CD4-positive, CD25-positive, alpha-beta regulatory T cell (primary cell): ENCODE measurements around the gene FSHR. TPM values are rescaled to one million over a fixed set of nuclear protein-coding genes. Genes with fewer than 3 reads are reported as not detected.

ENCODE experiments used
- ATAC-seq, 2 donors: fragments of 150-1000 bp; cut with Tn5 transposase; one replicate each; pipeline ENCODE4 v1.10.0; 2021; ENCODE audit warnings: low read depth in 2 of 2, moderate number of reproducible peaks in 2 of 2, moderate library complexity in 1 of 2
- DNase-seq, 3 donors: peaks; one replicate each; pipeline versions ENCODE4 v3.0.0 to v3.0.0-alpha.2; 2012 to 2022; ENCODE audit warnings: mixed read lengths in 1 of 3
- H3K27ac ChIP-seq: one replicate; pipeline ENCODE4 v1.7.0; 2013; ENCODE audit warnings: mild to moderate bottlenecking, low read length; ENCODE audit not compliant: insufficient read depth, poor library complexity, severe bottlenecking
- H3K27me3 ChIP-seq: one replicate; pipeline ENCODE4 v1.7.0; 2013; ENCODE audit warnings: low read length; ENCODE audit not compliant: control insufficient read depth, insufficient read depth
- H3K36me3 ChIP-seq: one replicate; pipeline ENCODE4 v1.7.0; 2013; ENCODE audit warnings: mild to moderate bottlenecking, low read length, moderate library complexity; ENCODE audit not compliant: control insufficient read depth, insufficient read depth
- H3K4me1 ChIP-seq: 2 replicates; pipeline ENCODE4 v1.7.0; 2013; ENCODE audit warnings: mild to moderate bottlenecking, low read length; ENCODE audit not compliant: insufficient read depth, control insufficient read depth, poor library complexity, severe bottlenecking
- H3K4me3 ChIP-seq: one replicate; pipeline ENCODE4 v1.7.0; 2013; ENCODE audit warnings: low read depth, mild to moderate bottlenecking, low read length, moderate library complexity
- H3K9me3 ChIP-seq, 2 experiments: 1 replicate in 1 of 2; 2 replicates in 1 of 2; pipeline ENCODE4 v1.7.0; 2013; ENCODE audit warnings: low read length in 2 of 2, mild to moderate bottlenecking in 1 of 2, moderate library complexity in 1 of 2; ENCODE audit not compliant: control insufficient read depth in 2 of 2
- H3K27ac Mint-ChIP-seq, 3 donors: one replicate each; pipeline ENCODE4 v1.8.0; 2020 to 2022; ENCODE audit warnings: mild to moderate bottlenecking in 3 of 3, mixed read lengths in 3 of 3, moderate library complexity in 2 of 3
- H3K27me3 Mint-ChIP-seq: one replicate; pipeline ENCODE4 v1.8.0; 2022; ENCODE audit warnings: mild to moderate bottlenecking, mixed read lengths
- H3K36me3 Mint-ChIP-seq: one replicate; pipeline ENCODE4 v1.8.0; 2020; ENCODE audit warnings: mixed read lengths
- H3K4me1 Mint-ChIP-seq, 4 donors: one replicate each; pipeline ENCODE4 v1.8.0; 2020 to 2022; ENCODE audit warnings: mixed read lengths in 4 of 4, mild to moderate bottlenecking in 1 of 4
- H3K4me3 Mint-ChIP-seq, 4 donors: one replicate each; pipeline ENCODE4 v1.8.0; 2020 to 2022; ENCODE audit warnings: mild to moderate bottlenecking in 4 of 4, mixed read lengths in 4 of 4, moderate library complexity in 3 of 4
- H3K9me3 Mint-ChIP-seq, 7 donors: one replicate each; pipeline ENCODE4 v1.8.0; 2020 to 2022; ENCODE audit warnings: mixed read lengths in 7 of 7, mild to moderate bottlenecking in 3 of 7, moderate library complexity in 2 of 7
- polyA plus RNA-seq, 4 donors: library from polyadenylated mRNA; unstranded; fragments of 300-500 nt; fragmentation: Illumina TruSeq; gene quantifications; one replicate each; pipeline ENCODE4 v1.2.3, GENCODE V29; 2021
- total RNA-seq: library from RNA; stranded (reverse); gene quantifications from one replicate; pipeline ENCODE4 v1.2.3, GENCODE V29; 2022

The FSHR gene
- total and polyA plus RNA-seq, 5 donors from 2014 or later = not detected

DNA sequence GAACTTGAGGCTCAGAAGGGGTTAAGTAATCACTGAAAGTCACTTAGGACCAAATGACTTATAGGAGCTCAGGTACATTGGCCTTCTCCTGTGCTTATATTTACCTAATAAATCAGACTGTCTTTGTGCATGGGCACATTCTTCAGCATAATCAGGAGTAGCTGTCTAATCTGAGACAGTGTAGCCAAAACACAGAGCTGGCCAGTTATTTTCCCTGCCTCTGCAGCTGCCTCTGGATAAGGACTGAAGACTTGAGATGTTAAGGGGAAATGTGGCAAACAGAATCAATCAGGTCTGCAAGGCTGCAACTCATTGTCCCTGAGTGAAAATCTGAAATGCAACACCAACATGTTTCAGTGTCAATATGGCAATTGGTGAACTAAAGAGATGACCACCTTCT lies 1.5 kb downstream of the FSHR start:
- Mint-ChIP-seq H3K27me3 (no peaks in the 10 kb centered on the region), H3K9me3 (peaks cover 0 to 11% (median 4%) of the 10 kb centered on the region in 7 donors)
- no peak for ATAC-seq

GRCh38 chr2:49146401-49146800 lies 7.9 kb downstream of the FSHR start:
- Histone ChIP-seq H3K36me3 (no peaks in the 10 kb centered on the region), H3K27ac (no peak overlapping the region), H3K27me3 (no peaks in the 10 kb centered on the region), H3K4me3 (no peak overlapping the region), H3K4me1 (no peaks in the 10 kb centered on the region), H3K9me3 (no peaks in the 10 kb centered on the region)
- no peaks in the 10 kb centered on the region for H3K4me1 Mint-ChIP-seq
- DNase-seq (no peak), ATAC-seq (no peak)
- no peak overlapping the region for H3K27ac Mint-ChIP-seq
- no peak overlapping the region for H3K4me3 Mint-ChIP-seq
- no peaks in the 10 kb centered on the region for H3K36me3 Mint-ChIP-seq
- peaks cover 0 to 5% (median 3%) of the 10 kb centered on the region in 7 donors for H3K9me3 Mint-ChIP-seq
- H3K27me3 Mint-ChIP-seq = no peaks in the 10 kb centered on the region

More for the DNA sequence above, 1.5 kb downstream of the FSHR start:
- no peak for DNase-seq
- Mint-ChIP-seq H3K27ac (no peak overlapping the region), H3K4me1 (no peaks in the 10 kb centered on the region), H3K36me3 (no peaks in the 10 kb centered on the region), H3K4me3 (no peak overlapping the region)
- H3K4me1 ChIP-seq = no peaks in the 10 kb centered on the region
- no peak overlapping the region for H3K4me3 ChIP-seq
- H3K36me3 ChIP-seq = no peaks in the 10 kb centered on the region
- H3K27me3 ChIP-seq = no peaks in the 10 kb centered on the region
- H3K9me3 ChIP-seq = no peaks in the 10 kb centered on the region
- no peak overlapping the region for H3K27ac ChIP-seq

- H3K4me1 Mint-ChIP-seq = no peaks in the 10 kb centered on the region
- H3K4me3 ChIP-seq = no peak overlapping the region
- no peaks in the 10 kb centered on the region for H3K4me1 ChIP-seq
- no peaks in the 10 kb centered on the region for H3K27me3 Mint-ChIP-seq
- no peak overlapping the region for H3K27ac Mint-ChIP-seq
- peaks cover 0 to 19% (median 6%) of the 10 kb centered on the region in 7 donors for H3K9me3 Mint-ChIP-seq
- H3K36me3 Mint-ChIP-seq = no peaks in the 10 kb centered on the region
- no peaks in the 10 kb centered on the region for H3K36me3 ChIP-seq
- DNase-seq (no peak), ATAC-seq (no peak)
- no peak overlapping the region for H3K27ac ChIP-seq
- H3K9me3 ChIP-seq = no peaks in the 10 kb centered on the region
- H3K27me3 ChIP-seq = no peaks in the 10 kb centered on the region
- no peak overlapping the region for H3K4me3 Mint-ChIP-seq
Observed at GRCh38 chr2:49131801-49132200, 22.5 kb downstream of the FSHR start.

DNA sequence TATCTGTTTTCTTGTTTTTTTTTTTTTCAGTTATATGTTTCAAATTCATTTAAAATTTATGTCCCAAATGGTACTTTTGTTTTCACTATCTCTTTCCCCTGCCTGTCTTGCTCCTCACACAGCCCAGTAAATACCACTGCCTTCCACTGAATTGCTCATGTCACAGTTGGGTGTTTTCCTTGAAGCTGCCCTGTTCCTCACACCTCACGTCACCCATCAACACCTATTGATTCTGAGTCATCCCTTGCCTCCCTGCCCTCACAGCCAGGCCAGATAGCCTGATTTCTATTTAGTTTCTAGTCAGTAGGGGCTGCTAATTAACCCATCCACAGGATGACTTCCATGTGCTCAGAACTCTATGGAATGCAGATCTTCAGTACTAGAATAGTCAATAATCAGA lies 25.3 kb downstream of the FSHR start:
- H3K27me3 Mint-ChIP-seq = no peaks in the 10 kb centered on the region

DNA sequence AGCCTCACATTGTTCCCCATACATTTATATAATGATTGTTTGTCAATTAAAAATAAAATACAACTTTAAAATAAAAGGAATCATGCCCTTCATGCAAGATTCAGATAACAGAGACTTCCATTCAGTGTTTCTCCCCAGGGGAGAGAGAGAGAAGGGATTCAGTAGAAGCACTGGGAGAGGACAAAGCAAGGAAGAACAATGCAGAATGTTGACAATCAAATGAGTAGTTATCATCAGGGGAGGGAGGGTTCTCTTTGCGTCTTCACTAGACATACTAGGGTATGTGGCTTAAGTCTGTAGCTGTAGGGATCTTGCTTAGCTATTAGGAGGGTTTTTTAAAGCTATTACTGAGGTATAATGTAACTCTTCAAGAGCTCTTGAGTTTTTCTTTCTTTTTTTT lies 30.7 kb downstream of the FSHR start:
- DNase-seq = no peak
- Histone ChIP-seq H3K36me3 (no peaks in the 10 kb centered on the region), H3K27ac (no peak overlapping the region), H3K4me3 (no peak overlapping the region), H3K9me3 (peaks cover 0 to 2% of the 10 kb centered on the region in 2 experiments), H3K4me1 (no peaks in the 10 kb centered on the region), H3K27me3 (no peaks in the 10 kb centered on the region)
- Mint-ChIP-seq H3K9me3 (peaks cover 0 to 10% (median 3%) of the 10 kb centered on the region in 7 donors), H3K4me1 (no peaks in the 10 kb centered on the region), H3K4me3 (no peak overlapping the region), H3K27me3 (no peaks in the 10 kb centered on the region), H3K27ac (no peak overlapping the region), H3K36me3 (no peaks in the 10 kb centered on the region)
- ATAC-seq = no peak

More for the DNA sequence above, 25.3 kb downstream of the FSHR start:
- Mint-ChIP-seq H3K9me3 (peaks cover 0 to 19% (median 8%) of the 10 kb centered on the region in 7 donors), H3K27ac (no peak overlapping the region), H3K4me1 (no peaks in the 10 kb centered on the region), H3K4me3 (no peak overlapping the region), H3K36me3 (no peaks in the 10 kb centered on the region)
- no peak for DNase-seq
- no peaks in the 10 kb centered on the region for H3K27me3 ChIP-seq
- H3K36me3 ChIP-seq = no peaks in the 10 kb centered on the region
- no peak overlapping the region for H3K4me3 ChIP-seq
- H3K9me3 ChIP-seq = no peaks in the 10 kb centered on the region
- H3K4me1 ChIP-seq = no peaks in the 10 kb centered on the region
- ATAC-seq = no peak
- no peak overlapping the region for H3K27ac ChIP-seq

GRCh38 chr2:49122107-49122506 lies 32.2 kb downstream of the FSHR start:
- peaks cover 1 to 10% (median 3%) of the 10 kb centered on the region in 7 donors for H3K9me3 Mint-ChIP-seq
- H3K9me3 ChIP-seq = peaks cover 0 to 2% of the 10 kb centered on the region in 2 experiments
- no peak overlapping the region for H3K27ac ChIP-seq
- H3K4me3 ChIP-seq = no peak overlapping the region
- DNase-seq (no peak), ATAC-seq (no peak)
- H3K36me3 Mint-ChIP-seq = no peaks in the 10 kb centered on the region
- no peaks in the 10 kb centered on the region for H3K27me3 ChIP-seq
- no peak overlapping the region for H3K27ac Mint-ChIP-seq
- H3K4me3 Mint-ChIP-seq = no peak overlapping the region
- H3K4me1 ChIP-seq = no peaks in the 10 kb centered on the region
- H3K36me3 ChIP-seq = no peaks in the 10 kb centered on the region
- no peaks in the 10 kb centered on the region for H3K27me3 Mint-ChIP-seq
- no peaks in the 10 kb centered on the region for H3K4me1 Mint-ChIP-seq

DNA sequence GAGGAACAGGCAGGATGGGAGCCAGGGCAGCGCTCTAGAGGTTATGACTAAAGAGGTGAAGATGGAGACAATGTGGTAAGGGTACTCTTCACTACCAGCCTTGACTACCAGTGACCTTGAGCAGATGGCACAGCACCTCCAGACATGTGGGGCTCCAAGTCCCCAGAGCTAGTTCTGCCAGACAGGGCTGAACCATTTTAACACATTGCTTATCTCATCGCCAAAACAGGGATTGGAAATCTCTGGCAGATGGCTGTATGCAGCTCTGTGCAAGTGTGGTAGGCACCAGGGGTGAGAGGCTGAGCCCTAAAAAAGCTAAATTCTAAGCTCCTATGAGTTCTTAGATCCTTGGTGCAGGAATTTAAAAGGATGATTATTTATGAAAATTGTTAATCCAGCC lies 41.3 kb downstream of the FSHR start:
- Histone ChIP-seq H3K4me1 (no peaks in the 10 kb centered on the region), H3K4me3 (no peak overlapping the region), H3K27me3 (no peaks in the 10 kb centered on the region), H3K27ac (no peak overlapping the region), H3K36me3 (no peaks in the 10 kb centered on the region), H3K9me3 (no peaks in the 10 kb centered on the region)
- ATAC-seq (no peak), DNase-seq (no peak)
- H3K27ac Mint-ChIP-seq = no peak overlapping the region
- peaks cover 0 to 16% (median 3%) of the 10 kb centered on the region in 7 donors for H3K9me3 Mint-ChIP-seq
- no peaks in the 10 kb centered on the region for H3K36me3 Mint-ChIP-seq
- no peaks in the 10 kb centered on the region for H3K4me1 Mint-ChIP-seq
- no peak overlapping the region for H3K4me3 Mint-ChIP-seq
- H3K27me3 Mint-ChIP-seq = no peaks in the 10 kb centered on the region

GRCh38 chr2:49111456-49111855 lies 42.9 kb downstream of the FSHR start:
- peaks cover 0 to 13% (median 5%) of the 10 kb centered on the region in 7 donors for H3K9me3 Mint-ChIP-seq
- no peaks in the 10 kb centered on the region for H3K4me1 Mint-ChIP-seq

More at GRCh38 chr2:49111456-49111855, 42.9 kb downstream of the FSHR start:
- Mint-ChIP-seq H3K27me3 (no peaks in the 10 kb centered on the region), H3K4me3 (no peak overlapping the region), H3K36me3 (no peaks in the 10 kb centered on the region), H3K27ac (no peak overlapping the region)
- Histone ChIP-seq H3K9me3 (no peaks in the 10 kb centered on the region), H3K36me3 (no peaks in the 10 kb centered on the region), H3K4me1 (no peaks in the 10 kb centered on the region), H3K27me3 (no peaks in the 10 kb centered on the region), H3K27ac (no peak overlapping the region), H3K4me3 (no peak overlapping the region)
- ATAC-seq (no peak), DNase-seq (no peak)
